Activated CD8-positive, alpha-beta T cell treated with anti-CD3 and anti-CD28 coated beads for 36 hours (primary cell): Measurements from ENCODE around the gene LFNG. TPM values are rescaled to one million over a fixed set of nuclear protein-coding genes. Genes with fewer than 3 reads are reported as not detected.

Experiments used
- ATAC-seq: fragments of 200-7000 bp; cut with Tn5 transposase; one replicate; pipeline ENCODE4 v1.10.0; 2021; ENCODE audit warnings: mild to moderate bottlenecking, moderate library complexity
- CTCF ChIA-PET: fragments of 350-600 bp; sonication (Branson Sonifier 250); formaldehyde crosslinking; loops from one replicate; lab custom pipeline; 2021; ENCODE audit warnings: antibody characterized with exemption; lab: Charles Lee
- POLR2A ChIA-PET: fragments of 350-600 bp; sonication (Branson Sonifier 250); formaldehyde crosslinking; loops from one replicate; lab custom pipeline; 2021; ENCODE audit warnings: antibody characterized with exemption; lab: Charles Lee
- DNase-seq: peaks from one replicate; pipeline ENCODE4 v3.0.0-alpha.2; 2020
- H3K27ac Mint-ChIP-seq: one replicate; pipeline ENCODE4 v1.8.0; 2021; ENCODE audit warnings: mild to moderate bottlenecking, mixed read lengths
- H3K27me3 Mint-ChIP-seq: one replicate; pipeline ENCODE4 v1.8.0; 2021; ENCODE audit warnings: mixed read lengths
- H3K36me3 Mint-ChIP-seq: one replicate; pipeline ENCODE4 v1.8.0; 2021; ENCODE audit warnings: low read depth, mixed read lengths
- H3K4me1 Mint-ChIP-seq: one replicate; pipeline ENCODE4 v1.8.0; 2021; ENCODE audit warnings: low read depth, mixed read lengths
- H3K4me3 Mint-ChIP-seq: one replicate; pipeline ENCODE4 v1.8.0; 2021; ENCODE audit warnings: mild to moderate bottlenecking, moderate library complexity, mixed read lengths
- H3K9me3 Mint-ChIP-seq: one replicate; pipeline ENCODE4 v1.8.0; 2021; ENCODE audit warnings: mixed read lengths
- intact Hi-C: fragments of 100-400 bp; cut with micrococcal nuclease; formaldehyde crosslinking; loops from one replicate; pipeline ENCODE4 v1.10.0; 2022
- total RNA-seq, 2 experiments: library from RNA; stranded (reverse); gene quantifications; one replicate each; pipeline ENCODE4 v1.2.3, GENCODE V29; 2021
- TF ChIP-seq, protein P1 (sequence below): fragments of 200-600 bp; IDR thresholded peaks from one replicate; pipeline ENCODE4 v1.8.0; 2022; ENCODE audit warnings: antibody characterized with exemption, mild to moderate bottlenecking

Gene LFNG
- total RNA-seq, 2 experiments from 2014 or later = 50.6 TPM

DNA sequence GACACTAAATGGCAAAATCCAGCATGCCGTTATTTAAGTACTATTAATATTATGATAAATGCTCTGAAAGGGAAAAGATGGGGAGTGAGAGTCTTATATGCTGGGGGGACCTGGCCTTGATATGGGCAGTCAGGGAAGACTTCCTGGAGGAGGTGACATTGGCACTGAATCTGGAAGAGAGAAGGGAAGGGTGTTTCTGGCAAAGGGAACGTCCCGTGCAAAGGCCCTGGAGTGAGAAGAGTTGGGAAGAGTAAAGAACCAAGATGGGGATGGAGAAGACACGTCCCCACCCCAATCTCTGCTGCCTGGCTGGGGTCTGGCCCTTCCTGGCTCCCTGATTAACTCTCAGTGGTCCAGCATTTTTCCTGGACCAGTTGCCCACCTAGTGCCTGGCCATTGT is 38.4 kb upstream of the LFNG start:
- ATAC-seq (no peak), DNase-seq (no peak)
- intact Hi-C loops = no loop called here
- H3K9me3 Mint-ChIP-seq = peaks cover 6% of the 10 kb centered on the region
- H3K4me1 Mint-ChIP-seq = no peaks in the 10 kb centered on the region
- ChIA-PET POLR2A (no interaction called here), CTCF (interaction anchor here (1.3 to 1.9 kb wide), 3 partner anchors 12 to 229 kb away, joined by 4 to 6 read pairs (median 4); no protein-coding TSS in a partner anchor)
- no peak overlapping the region for H3K4me3 Mint-ChIP-seq
- no peak overlapping the region for H3K27ac Mint-ChIP-seq
- TF ChIP-seq, protein P1, sequence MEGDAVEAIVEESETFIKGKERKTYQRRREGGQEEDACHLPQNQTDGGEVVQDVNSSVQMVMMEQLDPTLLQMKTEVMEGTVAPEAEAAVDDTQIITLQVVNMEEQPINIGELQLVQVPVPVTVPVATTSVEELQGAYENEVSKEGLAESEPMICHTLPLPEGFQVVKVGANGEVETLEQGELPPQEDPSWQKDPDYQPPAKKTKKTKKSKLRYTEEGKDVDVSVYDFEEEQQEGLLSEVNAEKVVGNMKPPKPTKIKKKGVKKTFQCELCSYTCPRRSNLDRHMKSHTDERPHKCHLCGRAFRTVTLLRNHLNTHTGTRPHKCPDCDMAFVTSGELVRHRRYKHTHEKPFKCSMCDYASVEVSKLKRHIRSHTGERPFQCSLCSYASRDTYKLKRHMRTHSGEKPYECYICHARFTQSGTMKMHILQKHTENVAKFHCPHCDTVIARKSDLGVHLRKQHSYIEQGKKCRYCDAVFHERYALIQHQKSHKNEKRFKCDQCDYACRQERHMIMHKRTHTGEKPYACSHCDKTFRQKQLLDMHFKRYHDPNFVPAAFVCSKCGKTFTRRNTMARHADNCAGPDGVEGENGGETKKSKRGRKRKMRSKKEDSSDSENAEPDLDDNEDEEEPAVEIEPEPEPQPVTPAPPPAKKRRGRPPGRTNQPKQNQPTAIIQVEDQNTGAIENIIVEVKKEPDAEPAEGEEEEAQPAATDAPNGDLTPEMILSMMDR = no peak
- no peaks in the 10 kb centered on the region for H3K27me3 Mint-ChIP-seq
- H3K36me3 Mint-ChIP-seq = no peaks in the 10 kb centered on the region

DNA sequence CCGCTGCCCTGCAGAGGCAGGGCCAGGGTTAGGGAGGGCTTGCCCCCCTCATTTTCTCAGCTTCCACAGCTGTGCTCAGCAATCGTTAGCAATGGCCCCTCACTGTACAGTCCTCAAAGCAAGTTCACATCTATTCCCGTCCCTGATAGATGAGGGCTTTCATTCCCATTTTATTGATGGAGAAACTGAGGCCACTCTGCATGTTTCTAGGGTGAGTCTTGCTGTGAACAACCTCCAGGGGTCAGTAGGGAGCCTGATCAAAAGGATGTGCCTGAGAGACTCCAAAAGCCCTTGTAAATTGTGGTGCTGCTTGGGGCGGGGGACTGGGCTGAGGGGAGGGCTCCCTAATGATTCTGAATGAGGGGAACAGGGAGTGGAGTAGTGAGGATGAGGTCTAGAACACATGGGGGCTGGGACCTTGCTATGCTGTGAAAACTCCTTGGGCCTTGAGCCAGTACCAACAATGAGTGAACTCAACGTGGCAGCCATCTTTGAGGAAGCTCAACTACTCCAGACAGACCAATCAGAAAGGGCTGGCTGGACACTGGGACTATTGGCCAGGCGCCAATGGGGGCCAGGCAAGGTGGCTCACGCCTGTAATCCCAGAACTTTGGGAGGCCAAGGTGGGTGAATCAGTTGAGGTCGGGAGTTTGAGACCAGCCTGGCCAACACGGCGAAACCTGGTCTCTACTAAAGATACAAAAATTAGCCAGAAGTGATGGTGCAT is 36.7 kb upstream of the LFNG start:
- no peaks in the 10 kb centered on the region for H3K36me3 Mint-ChIP-seq
- ATAC-seq (no peak), DNase-seq (no peak)
- no peak overlapping the region for H3K27ac Mint-ChIP-seq
- ChIA-PET POLR2A (interaction anchor here (1.0 kb wide), 1 partner anchor 36 kb away, joined by 3 read pairs; no protein-coding TSS in a partner anchor), CTCF (interaction anchor here (1.0 to 1.5 kb wide), 5 partner anchors 16 to 227 kb away, joined by 3 to 4 read pairs (median 3); no protein-coding TSS in a partner anchor)
- no peaks in the 10 kb centered on the region for H3K27me3 Mint-ChIP-seq
- peaks cover 6% of the 10 kb centered on the region for H3K9me3 Mint-ChIP-seq
- intact Hi-C loops = no loop called here
- H3K4me1 Mint-ChIP-seq = no peaks in the 10 kb centered on the region
- TF ChIP-seq, protein P1 = peak; percentile 18
- H3K4me3 Mint-ChIP-seq = no peak overlapping the region

DNA sequence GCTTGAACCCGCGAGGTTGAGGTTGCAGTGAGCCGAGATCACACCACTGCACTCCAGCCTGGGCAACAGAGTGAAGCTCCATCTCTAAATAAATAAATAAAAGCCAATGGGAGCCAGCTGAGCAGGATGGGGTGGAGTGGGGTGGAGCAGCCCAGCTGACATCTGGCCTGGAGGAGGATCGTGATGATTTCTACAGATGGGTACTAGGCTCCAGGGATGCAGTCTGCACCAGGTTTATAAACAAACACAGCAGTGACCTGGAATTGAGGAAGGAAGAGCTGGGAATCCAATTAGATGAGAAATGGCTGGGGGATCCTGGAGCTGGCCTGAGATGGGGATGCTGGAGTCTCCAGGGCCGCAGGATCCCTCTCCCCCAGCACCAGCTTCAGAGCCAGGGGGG is 36.1 kb upstream of the LFNG start:
- Mint-ChIP-seq H3K27me3 (no peaks in the 10 kb centered on the region), H3K4me3 (no peak overlapping the region), H3K36me3 (no peaks in the 10 kb centered on the region), H3K4me1 (no peaks in the 10 kb centered on the region), H3K27ac (no peak overlapping the region), H3K9me3 (peaks cover 6% of the 10 kb centered on the region)
- POLR2A ChIA-PET = interaction anchor here (1.0 kb wide), 1 partner anchor 35 kb away, joined by 3 read pairs; no protein-coding TSS in a partner anchor
- CTCF ChIA-PET = interaction anchor here (0.8 to 1.5 kb wide), 5 partner anchors 15 to 160 kb away, joined by 3 to 4 read pairs (median 3); no protein-coding TSS in a partner anchor
- no peak for DNase-seq
- intact Hi-C loops = no loop called here
- TF ChIP-seq, protein P1 = no peak
- ATAC-seq = no peak

DNA sequence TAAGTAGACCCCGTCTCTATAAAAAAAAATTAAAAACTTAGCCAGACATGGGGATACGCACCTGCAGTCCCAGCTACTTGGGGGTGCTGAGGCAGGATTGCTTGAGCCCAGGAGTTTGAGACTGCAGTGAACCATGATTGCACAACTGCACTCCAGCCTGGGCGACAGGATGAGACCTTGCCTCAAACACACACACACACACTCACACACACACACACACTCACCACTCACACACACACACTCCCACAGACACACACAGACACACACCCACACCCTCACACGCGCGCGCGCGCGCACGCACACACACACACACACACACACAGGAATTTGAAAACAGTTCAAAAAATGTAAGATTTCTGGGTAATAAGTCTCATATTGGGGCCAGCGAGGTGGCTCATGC is 34.7 kb upstream of the LFNG start:
- peaks cover 6% of the 10 kb centered on the region for H3K9me3 Mint-ChIP-seq
- no peaks in the 10 kb centered on the region for H3K36me3 Mint-ChIP-seq
- DNase-seq (no peak), ATAC-seq (no peak)
- POLR2A ChIA-PET = no interaction called here
- no peak overlapping the region for H3K4me3 Mint-ChIP-seq
- H3K27me3 Mint-ChIP-seq = no peaks in the 10 kb centered on the region
- H3K27ac Mint-ChIP-seq = no peak overlapping the region
- TF ChIP-seq, protein P1 = no peak
- no peaks in the 10 kb centered on the region for H3K4me1 Mint-ChIP-seq
- CTCF ChIA-PET = no interaction called here
- intact Hi-C loops = no loop called here

DNA sequence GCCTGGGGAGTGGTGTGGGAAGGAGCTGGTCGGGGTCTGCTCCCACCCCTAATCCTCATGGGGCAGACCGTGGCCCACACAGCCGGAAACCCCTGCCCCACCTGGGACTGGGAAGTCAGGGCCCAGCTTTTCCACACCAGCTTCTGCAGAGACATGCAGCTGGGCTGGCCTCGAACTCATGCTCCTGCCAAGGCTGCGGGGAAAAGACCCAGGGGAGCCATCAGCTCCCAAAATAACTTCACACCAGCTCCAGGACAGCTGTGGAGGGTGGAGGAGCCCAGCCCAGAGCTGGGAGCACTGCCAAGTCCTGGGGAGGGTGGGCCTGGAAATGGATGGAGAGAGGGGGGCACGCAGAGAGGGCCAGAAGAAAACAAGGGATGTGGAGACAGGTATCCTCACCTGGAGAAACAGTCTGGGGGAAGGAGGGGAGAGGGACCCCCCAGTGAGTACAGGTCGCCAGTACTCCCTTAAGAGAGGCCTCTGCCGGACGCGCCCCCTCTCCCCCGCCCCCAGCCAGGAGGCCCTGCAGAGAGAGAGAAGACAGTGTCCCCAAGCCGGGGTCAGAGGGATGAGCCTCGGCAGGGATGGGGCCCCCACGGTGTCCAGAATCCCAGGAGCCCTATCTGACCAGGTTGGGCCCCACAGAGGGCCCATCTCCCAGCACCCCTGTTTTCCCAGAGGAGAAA is 31.8 kb upstream of the LFNG start:
- H3K4me1 Mint-ChIP-seq = no peaks in the 10 kb centered on the region
- H3K9me3 Mint-ChIP-seq = peaks cover 5% of the 10 kb centered on the region
- ChIA-PET POLR2A (no interaction called here), CTCF (no interaction called here)
- no peak overlapping the region for H3K4me3 Mint-ChIP-seq
- peaks cover 2% of the 10 kb centered on the region for H3K27me3 Mint-ChIP-seq
- no peak for DNase-seq
- H3K27ac Mint-ChIP-seq = no peak overlapping the region
- TF ChIP-seq, protein P1 = no peak
- no peak for ATAC-seq
- no peaks in the 10 kb centered on the region for H3K36me3 Mint-ChIP-seq
- intact Hi-C loops = no loop called here
